ENCODE data around the gene SLC22A31. TPM values are rescaled to one million over a fixed set of nuclear protein-coding genes. Genes with fewer than 3 reads are reported as not detected.
A peak's percentile ranks its signal among the peaks of the same experiment; 100 is the strongest.
"Not testable (repeated sequence)": the region's sequence is repeated elsewhere in the genome, so short reads cannot be mapped to it uniquely, and the experiment has no call there.

Gene SLC22A31
- polyA plus RNA-seq (ENCODE audit: insufficient read length), result 3.9 TPM

DNA sequence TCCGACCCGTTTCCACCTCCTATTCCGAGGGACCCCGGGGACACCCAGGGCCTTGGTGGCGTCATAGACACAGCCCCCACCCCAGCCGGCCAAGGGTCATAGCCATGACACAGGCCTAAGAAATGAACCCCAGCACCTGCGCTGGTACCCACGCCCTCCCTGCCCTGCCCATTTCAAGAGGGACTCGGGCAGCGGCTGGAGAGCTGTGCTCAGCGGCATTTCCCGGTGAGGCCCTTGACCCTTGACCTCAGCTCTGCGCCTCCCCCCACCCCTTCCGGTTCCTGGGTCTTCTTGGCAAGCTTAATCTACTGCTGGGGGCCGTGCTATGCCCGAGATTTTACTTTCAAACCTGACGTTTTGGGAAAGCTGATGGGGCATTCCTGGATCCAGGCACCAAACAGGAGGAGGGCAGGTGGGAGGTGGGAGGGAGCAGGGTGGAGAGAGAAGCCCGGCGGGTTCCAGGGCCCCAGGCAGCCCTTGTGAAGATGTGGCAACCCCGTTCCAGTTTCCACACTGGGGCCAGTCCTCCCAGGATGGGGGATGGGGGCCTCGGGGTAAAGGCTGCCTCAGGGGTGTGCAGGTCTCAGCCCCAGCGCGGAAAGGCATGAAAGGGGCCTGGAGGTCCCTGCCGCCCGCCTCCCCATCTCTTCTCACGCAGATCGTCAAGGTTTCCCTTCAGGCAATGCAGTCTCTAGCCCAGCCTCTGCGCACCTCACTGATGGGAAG, at the start of gene SLC22A31:
Gene SLC22A31 (minus strand): TSS at position 414 of the 726 bp plus-strand sequence. CDS start 36 bp downstream, at position 378.
- DNase-seq (ENCODE audit: low read depth), result no peak

DNA sequence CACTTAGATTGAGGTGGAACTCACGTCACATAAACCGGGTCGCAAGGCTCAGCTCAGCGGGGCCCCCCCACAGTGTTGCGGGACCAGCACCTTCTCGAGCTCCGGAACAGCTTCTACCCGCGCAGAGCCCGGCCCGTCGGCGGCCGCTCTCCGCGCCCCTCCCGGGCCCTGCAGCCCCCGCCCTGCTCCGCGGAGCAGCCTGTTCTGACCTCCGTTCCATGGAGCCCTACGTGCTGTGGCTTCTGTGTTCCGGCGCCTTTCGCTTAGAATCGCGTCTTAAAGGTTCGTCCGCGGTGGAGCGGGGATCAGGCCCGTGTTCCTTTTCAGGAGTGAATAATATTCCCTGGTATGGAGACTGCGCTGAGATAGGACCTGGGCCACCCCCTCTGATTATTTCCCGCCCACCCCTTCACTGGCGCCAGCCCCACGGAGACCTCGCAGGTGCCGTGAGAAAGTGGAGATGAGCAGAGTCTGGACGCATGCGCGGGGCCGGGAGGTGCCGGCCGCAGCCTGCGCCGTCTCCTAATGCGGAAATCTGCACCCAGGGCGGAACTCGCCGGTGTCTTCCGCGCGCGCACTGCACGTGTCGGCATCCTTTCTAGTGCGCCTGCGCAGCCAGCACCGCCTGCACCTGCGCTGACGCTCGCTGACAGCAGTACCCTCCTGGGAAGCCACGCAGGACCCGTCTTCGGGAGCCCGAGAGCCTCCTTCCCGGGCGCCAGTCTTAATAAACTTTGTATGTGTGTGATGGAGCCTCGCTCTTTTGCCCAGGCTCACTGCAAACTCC, 48.1 kb upstream of the SLC22A31 start:
- DNase-seq (ENCODE audit: low read depth), result no peak

DNA sequence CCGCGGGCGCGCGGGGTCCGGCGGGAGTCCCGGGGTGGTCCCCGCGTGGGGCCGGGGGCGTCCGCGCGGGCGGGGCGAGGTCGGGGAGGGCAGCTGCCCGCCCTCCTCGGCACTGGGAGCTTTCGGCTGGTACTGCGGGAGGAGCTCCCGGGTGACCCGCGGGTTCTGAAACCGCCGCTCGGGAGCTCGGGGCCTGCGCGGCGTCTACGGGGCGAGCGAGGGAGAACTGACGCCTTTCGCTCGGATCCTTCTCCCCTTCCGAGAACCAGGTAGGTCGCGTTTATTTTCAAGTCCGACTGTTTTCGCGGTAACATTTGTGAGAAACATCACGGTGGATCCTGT, 47.4 kb upstream of the SLC22A31 start:
- DNase-seq (ENCODE audit: low read depth), result not testable (repeated sequence)

- DNase-seq (ENCODE audit: low read depth), result no peak
These were observed 46.8 kb upstream of the SLC22A31 start for GRCh38 chr16:89246903-89247733.

- DNase-seq (ENCODE audit: low read depth), result no peak
These were observed 46.1 kb upstream of the SLC22A31 start for GRCh38 chr16:89246383-89246902.

- no peak for DNase-seq (ENCODE audit: low read depth)
These were observed 44.4 kb upstream of the SLC22A31 start for GRCh38 chr16:89244754-89245153.

DNA sequence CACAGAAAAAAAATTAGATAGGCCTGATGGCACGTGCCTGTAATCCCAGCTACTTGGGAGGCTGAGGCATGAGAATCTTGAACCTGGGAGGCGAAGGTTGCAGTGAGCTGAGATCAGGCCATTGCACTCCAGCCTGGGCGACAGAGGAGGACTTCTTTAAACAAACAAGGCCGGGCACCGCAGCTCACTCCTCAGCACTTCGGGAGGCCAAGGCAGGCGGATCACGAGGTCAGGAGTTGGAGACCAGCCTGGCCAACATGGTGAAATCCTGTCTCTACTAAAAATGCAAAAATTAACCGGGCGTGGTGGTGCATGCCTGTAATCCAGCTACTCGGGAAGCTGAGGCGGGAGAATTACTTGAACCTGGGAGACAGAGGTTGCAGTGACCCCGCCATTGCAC, 43.9 kb upstream of the SLC22A31 start:
- DNase-seq (ENCODE audit: low read depth), result not testable (repeated sequence)

DNA sequence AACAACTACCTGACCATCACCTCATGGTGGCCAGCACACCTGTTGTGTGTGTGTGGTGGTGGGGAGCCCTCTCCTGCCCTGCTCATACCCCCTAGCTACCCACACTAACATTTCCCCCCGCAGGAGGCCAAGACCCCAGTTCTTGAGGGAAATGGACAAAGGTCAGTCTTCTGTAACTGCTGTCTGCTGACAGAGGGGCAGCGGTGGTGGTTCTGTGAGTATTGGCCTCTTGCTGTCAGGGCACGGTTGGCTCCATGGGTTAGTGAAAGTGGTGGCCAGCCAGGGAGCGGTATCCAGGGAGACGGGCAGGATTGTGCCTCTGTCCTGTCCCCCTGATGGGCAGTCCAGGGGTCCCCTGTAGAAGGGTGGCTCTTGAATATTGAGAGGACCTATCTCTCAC, 43.3 kb upstream of the SLC22A31 start:
- DNase-seq (ENCODE audit: low read depth), result no peak

DNA sequence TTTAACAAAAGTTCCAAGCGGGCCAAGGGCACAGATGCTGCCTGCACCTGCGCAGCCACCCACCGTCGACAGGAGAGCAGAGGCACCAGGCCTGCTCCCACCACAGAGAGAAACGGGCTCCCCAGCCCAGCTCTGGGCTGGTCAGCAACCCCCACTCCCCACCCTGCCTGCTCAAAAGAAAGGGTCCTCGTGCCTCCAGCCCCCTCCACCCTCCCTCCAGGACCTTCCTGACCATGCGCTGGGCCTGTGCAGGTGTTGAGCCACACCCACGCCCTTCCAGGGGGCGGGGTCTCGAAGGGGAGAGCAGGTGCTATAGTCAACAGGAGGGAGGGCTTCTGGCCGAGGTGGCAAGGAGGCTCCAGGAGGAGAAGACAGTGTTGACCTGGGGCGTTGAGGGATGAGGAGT, 42.5 kb upstream of the SLC22A31 start:
- DNase-seq (ENCODE audit: low read depth), result no peak

DNA sequence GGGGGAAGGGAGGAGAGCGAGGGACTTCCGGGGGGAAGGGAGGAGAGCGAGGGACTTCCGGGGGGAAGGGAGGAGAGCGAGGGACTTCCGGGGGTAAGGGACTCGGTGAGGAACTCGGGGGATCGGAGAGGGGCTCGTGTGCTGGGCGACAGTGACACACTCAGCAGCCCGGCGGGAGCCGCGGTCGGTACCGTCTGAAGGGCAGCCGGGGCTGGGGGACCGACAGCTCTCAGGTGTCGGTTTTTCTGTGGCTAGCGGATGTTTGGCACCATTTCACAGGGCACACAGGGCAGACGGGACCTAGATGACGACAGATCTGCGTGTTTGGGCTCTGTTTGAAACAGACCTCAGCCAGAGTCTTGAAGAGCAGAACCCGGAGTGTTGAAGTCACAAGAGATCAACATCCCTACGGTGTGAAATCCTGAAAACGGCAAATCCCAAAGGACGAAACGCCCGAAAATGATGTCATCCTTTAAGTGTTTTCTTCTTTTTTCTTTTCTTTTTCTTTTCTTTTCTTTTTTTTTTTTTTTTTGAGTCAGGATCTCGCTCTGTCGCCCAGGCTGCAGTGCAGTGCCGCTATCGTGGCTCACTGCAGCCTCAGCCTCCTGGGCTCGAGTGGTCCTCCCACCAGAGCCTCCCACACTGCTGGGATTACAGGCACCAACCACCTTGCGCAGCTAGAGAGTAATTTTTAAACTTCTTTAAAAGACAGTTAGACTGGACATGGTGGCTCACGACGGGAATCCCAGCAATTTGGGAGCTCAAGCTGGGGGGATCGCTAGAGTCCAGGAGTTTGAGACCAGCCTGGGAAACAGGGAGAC, 41.1 kb upstream of the SLC22A31 start:
- DNase-seq (ENCODE audit: low read depth), result no peak

- DNase-seq (ENCODE audit: low read depth), result no peak
These were observed 37.4 kb upstream of the SLC22A31 start for GRCh38 chr16:89237733-89238132.

- no peak for DNase-seq (ENCODE audit: low read depth)
These were observed 33.5 kb upstream of the SLC22A31 start for GRCh38 chr16:89233678-89234490.

DNA sequence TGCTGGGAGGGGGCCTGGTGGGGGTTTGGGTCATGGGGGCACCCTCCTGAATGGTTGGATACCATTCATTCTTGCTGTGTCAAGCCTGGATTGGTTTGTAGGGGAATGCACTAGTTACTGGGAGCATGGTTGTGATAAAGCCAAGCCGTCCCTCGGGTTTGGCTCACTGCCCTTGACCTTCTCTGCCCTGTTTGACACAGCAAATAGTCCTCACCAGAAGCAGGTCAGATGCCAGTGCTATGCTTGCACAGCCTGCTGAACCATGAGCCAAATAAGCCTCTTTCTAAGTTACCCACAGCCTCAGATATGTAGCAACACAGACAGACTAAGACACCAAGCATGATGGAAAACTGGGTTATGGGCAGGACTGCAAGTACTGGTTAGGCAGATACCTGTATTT, 31.8 kb upstream of the SLC22A31 start:
- DNase-seq (ENCODE audit: low read depth), result no peak

GRCh38 chr16:89230255-89230654, 29.9 kb upstream of the SLC22A31 start:
- DNase-seq (ENCODE audit: low read depth), result no peak

- DNase-seq (ENCODE audit: low read depth), result no peak
These were observed 24.3 kb upstream of the SLC22A31 start for GRCh38 chr16:89224665-89225064.

DNA sequence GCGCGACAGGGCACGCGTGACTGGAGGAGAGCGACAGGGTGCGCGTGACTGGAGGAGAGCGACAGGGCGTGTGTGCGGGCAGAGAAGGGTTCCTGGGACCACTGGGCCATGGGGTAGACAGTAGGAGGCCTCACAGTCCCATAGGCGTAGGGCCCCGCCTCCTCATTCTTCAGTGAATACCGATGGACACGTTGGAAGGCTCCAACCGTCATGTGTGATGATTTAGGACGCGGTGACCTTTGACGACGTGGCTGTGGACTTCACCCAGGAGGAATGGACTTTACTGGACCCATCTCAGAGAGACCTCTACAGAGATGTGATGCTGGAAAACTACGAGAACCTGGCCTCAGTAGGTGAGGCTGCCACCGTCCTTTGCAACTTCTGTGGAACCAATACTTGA, 22.6 kb upstream of the SLC22A31 start:
- no peak for DNase-seq (ENCODE audit: low read depth)

DNA sequence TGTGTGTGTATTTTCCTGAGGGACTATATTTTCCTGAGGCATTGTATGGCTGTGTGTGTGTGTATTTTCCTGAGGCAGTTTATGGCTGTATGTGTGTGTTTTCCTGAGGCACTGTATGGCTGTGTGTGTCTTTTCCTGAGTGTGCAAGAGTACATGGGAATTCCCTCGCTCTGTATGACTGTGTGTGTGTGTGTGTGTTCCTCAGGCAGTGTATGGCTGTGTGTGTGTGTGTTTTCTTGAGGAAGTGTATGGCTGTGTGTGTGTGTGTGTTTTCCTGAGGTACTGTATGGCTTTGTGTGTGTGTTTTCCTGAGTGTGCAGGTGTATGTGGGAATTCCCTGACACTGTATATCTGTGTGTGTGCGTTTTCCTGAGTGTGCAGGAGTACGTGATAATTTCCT, 21.3 kb upstream of the SLC22A31 start:
- no peak for DNase-seq (ENCODE audit: low read depth)

DNA sequence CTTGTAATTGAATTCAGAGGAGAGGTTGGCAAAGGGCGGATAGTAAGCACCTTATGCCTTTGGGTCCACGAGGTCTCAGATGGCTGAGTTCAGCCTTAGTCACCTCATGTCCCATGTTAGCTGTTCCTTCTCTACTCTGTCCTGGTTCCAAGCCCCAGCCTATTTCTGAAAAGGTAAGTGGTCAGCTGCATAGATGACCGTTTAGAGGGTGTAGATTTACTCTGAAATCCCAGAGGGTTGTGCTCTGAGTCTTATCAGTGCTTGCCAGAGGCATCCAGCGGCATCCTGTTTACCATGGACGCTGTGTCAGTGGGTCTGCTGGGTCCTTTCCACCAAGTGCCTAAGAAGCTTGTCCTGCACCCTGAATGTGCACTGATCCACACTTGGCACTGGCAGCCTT, 19.0 kb upstream of the SLC22A31 start:
- no peak for DNase-seq (ENCODE audit: low read depth)

DNA sequence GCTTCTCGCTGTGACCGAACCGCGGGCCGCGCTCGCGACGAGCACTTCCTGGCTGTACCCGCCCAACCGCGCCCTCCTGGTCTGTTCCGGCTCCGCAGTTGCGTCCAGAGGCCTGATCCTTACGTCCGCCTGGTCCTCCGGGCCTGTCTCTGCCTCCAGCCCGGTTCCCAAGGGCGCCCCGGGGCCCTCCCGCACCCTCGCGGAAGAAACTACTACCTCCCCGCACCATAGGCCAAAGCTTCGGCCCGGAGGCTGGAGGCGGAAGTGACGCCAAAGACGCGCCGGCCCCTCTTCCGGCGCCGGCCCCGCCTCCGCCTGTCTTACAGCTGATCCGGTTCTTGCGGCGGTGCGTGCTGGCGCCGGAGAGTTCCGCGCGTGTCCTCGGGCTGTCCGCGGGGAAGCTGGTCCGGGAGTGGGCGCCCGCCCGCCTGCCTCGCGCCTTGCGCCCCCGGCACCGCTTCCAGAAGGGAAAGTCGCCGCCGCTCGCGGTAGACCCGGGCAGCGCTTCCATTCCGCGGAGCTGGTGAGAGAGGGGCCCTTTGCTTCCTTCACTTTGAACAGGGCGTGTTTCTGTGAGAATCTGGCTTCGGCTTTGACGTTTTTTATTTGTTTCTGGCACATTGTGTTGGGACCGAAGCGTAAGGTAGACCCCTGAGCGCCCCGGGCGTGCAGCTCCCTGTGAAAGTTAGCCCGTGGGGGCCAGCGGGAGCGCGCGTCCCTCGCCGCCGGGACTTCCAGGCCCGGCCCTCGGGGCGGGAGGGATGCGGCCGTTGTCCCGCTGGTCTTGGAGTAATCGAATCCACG, 17.3 kb upstream of the SLC22A31 start, which contains the start of gene ZNF778:
Gene ZNF778 (plus strand): TSS at position 316 of the 804 bp plus-strand sequence. CDS start 3,425 bp downstream, outside the sequence.
- DNase-seq (ENCODE audit: low read depth), result peak; percentile 69

- no peak for DNase-seq (ENCODE audit: low read depth)
These were observed 16.7 kb upstream of the SLC22A31 start for GRCh38 chr16:89217138-89217387.

All from forelimb muscle (tissue), 1 donor.